SK-N-SH treated with all-trans-retinoic acid at 6 μM for 48 hours (cell line): ENCODE measurements around the gene FBXO27.

Experiments
- ARNTL ChIP-seq: fragments of 450-650 bp; formaldehyde crosslinking; IDR thresholded peaks from 2 replicates; pipeline ENCODE4 v1.5.0; 2020; ENCODE audit warnings: low read depth, mild to moderate bottlenecking, moderate library complexity, borderline replicate concordance
- BACH2 ChIP-seq: fragments of 250-450 bp; sonication (Bioruptor Pico); IDR thresholded peaks from 2 replicates; pipeline ENCODE4 v1.9.0; 2021; ENCODE audit warnings: mild to moderate bottlenecking, borderline replicate concordance
- CREB5 ChIP-seq: fragments of 250-450 bp; sonication (Bioruptor Pico); IDR thresholded peaks from 2 replicates; pipeline ENCODE4 v1.5.1; 2020; ENCODE audit warnings: low read depth, mild to moderate bottlenecking, moderate library complexity
- CSDC2 ChIP-seq: fragments of 250-450 bp; sonication (Bioruptor Pico); IDR thresholded peaks from 2 replicates; pipeline ENCODE4 v1.5.0; 2020; ENCODE audit warnings: mild to moderate bottlenecking, moderate library complexity
- ESRRG ChIP-seq: fragments of 250-450 bp; sonication (Bioruptor Pico); IDR thresholded peaks from 2 replicates; pipeline ENCODE4 v1.6.1; 2021; ENCODE audit warnings: mild to moderate bottlenecking
- GLIS3 ChIP-seq: fragments of 250-450 bp; sonication (Bioruptor Pico); IDR thresholded peaks from 2 replicates; pipeline ENCODE4 v1.5.0; 2020; ENCODE audit warnings: mild to moderate bottlenecking, moderate library complexity
- OSR1 ChIP-seq: fragments of 250-450 bp; sonication (Bioruptor Pico); IDR thresholded peaks from 2 replicates; pipeline ENCODE4 v1.8.0; 2022; ENCODE audit warnings: moderate library complexity, mild to moderate bottlenecking, inconsistent platforms
- PATZ1 ChIP-seq: fragments of 250-450 bp; sonication (Bioruptor Pico); IDR thresholded peaks from 2 replicates; pipeline ENCODE4 v1.8.0; 2020; ENCODE audit warnings: mild to moderate bottlenecking, moderate library complexity, borderline replicate concordance
- PPARA ChIP-seq: fragments of 250-450 bp; sonication (Bioruptor Pico); IDR thresholded peaks from 2 replicates; pipeline ENCODE4 v1.5.0; 2020; ENCODE audit warnings: mild to moderate bottlenecking, borderline replicate concordance
- RARB ChIP-seq: fragments of 250-450 bp; sonication (Bioruptor Pico); IDR thresholded peaks from 2 replicates; pipeline ENCODE4 v1.8.0; 2021; ENCODE audit warnings: mild to moderate bottlenecking, moderate library complexity
- TCF4 ChIP-seq: fragments of 250-450 bp; sonication (Bioruptor Pico); IDR thresholded peaks from 2 replicates; pipeline ENCODE4 v1.8.0; 2021; ENCODE audit warnings: mild to moderate bottlenecking, moderate library complexity, borderline replicate concordance
- TSHZ2 ChIP-seq: fragments of 250-450 bp; sonication (Bioruptor Pico); IDR thresholded peaks from 2 replicates; pipeline ENCODE4 v1.5.0; 2020; ENCODE audit warnings: mild to moderate bottlenecking, moderate library complexity
- ZFP30 ChIP-seq: fragments of 450-650 bp; formaldehyde crosslinking; IDR thresholded peaks from 2 replicates; pipeline ENCODE4 v1.5.0; 2022; ENCODE audit warnings: mild to moderate bottlenecking, moderate library complexity
- ZNF8 ChIP-seq: fragments of 450-650 bp; formaldehyde crosslinking; IDR thresholded peaks from 2 replicates; pipeline ENCODE4 v1.5.0; 2020; ENCODE audit warnings: mild to moderate bottlenecking, moderate library complexity

GRCh38 chr19:38989066-38989605, 43.2 kb downstream of the FBXO27 start:
- TF ChIP-seq ZFP30 (CRISPR knock-in tag) (no peak), ARNTL (CRISPR knock-in tag) (no peak), PATZ1 (CRISPR knock-in tag) (no peak), RARB (CRISPR knock-in tag) (no peak), CREB5 (no peak), ESRRG (CRISPR knock-in tag) (no peak), BACH2 (no peak), CSDC2 (no peak), PPARA (CRISPR knock-in tag) (no peak), OSR1 (CRISPR knock-in tag) (no peak), GLIS3 (CRISPR knock-in tag) (no peak), TCF4 (CRISPR knock-in tag) (no peak), TSHZ2 (CRISPR knock-in tag) (0 out of 2 replicates have a peak, but pooled peaks have one; percentile 24), ZNF8 (CRISPR knock-in tag) (no peak)
